OCI-LY1 (cell line): ENCODE measurements around the gene DEFB125.
"Not testable (repeated sequence)": the region's sequence is repeated elsewhere in the genome, so short reads cannot be mapped to it uniquely, and the experiment has no call there.

Source experiments
- H2AFZ ChIP-seq: fragments of 200-600 bp; sonication (generic), shearing (Covaris generic); 2 replicates; pipeline ENCODE4 v1.6.0; 2014; ENCODE audit warnings: antibody characterized with exemption, mild to moderate bottlenecking, low read length
- H3F3A ChIP-seq: fragments of 200-600 bp; sonication (generic), shearing (Covaris generic); 2 replicates; pipeline ENCODE4 v1.6.0; 2014; ENCODE audit warnings: mild to moderate bottlenecking, antibody characterized with exemption, low read length, moderate library complexity; ENCODE audit not compliant: insufficient read depth
- H3K27ac ChIP-seq: fragments of 200-600 bp; sonication (generic); 2 replicates; pipeline ENCODE4 v1.5.1; 2014; ENCODE audit warnings: low read length, mixed run types, mild to moderate bottlenecking, low read depth; ENCODE audit not compliant: poor library complexity, severe bottlenecking
- H3K27me3 ChIP-seq: fragments of 200-600 bp; sonication (generic); 2 replicates; pipeline ENCODE4 v1.6.0; 2014; ENCODE audit warnings: antibody characterized with exemption, mild to moderate bottlenecking, low read length, moderate library complexity; ENCODE audit not compliant: insufficient read depth
- H3K36me3 ChIP-seq: fragments of 200-600 bp; sonication (generic); 2 replicates; pipeline ENCODE4 v1.6.1; 2014; ENCODE audit warnings: mild to moderate bottlenecking, antibody characterized with exemption, low read length, moderate library complexity, mixed read lengths; ENCODE audit not compliant: insufficient read depth
- H3K4me1 ChIP-seq: fragments of 200-600 bp; sonication (generic); 2 replicates; pipeline ENCODE4 v1.5.1; 2014; ENCODE audit warnings: mild to moderate bottlenecking, low read length, moderate library complexity; ENCODE audit not compliant: insufficient read depth, severe bottlenecking
- H3K4me2 ChIP-seq: fragments of 200-600 bp; sonication (generic), shearing (Covaris generic); 2 replicates; pipeline ENCODE4 v1.6.1; 2014; ENCODE audit warnings: low read length
- H3K4me3 ChIP-seq: fragments of 200-600 bp; sonication (generic); 2 replicates; pipeline ENCODE4 v1.5.1; 2014; ENCODE audit warnings: low read length, low read depth, mild to moderate bottlenecking, mixed read lengths; ENCODE audit not compliant: poor library complexity, severe bottlenecking
- H3K79me2 ChIP-seq: fragments of 200-600 bp; shearing (Covaris generic); 2 replicates; pipeline ENCODE4 v1.6.1; 2016; ENCODE audit warnings: mixed run types, low read length, mixed read lengths; ENCODE audit not compliant: insufficient read depth
- H3K9ac ChIP-seq: fragments of 200-600 bp; sonication (generic), shearing (Covaris generic); 2 replicates; pipeline ENCODE4 v1.6.1; 2014; ENCODE audit warnings: mild to moderate bottlenecking, low read length, mixed read lengths
- H3K9me2 ChIP-seq: fragments of 200-600 bp; sonication (generic), shearing (Covaris generic); 2 replicates; pipeline ENCODE4 v1.6.1; 2014; ENCODE audit warnings: low read depth, mild to moderate bottlenecking, low read length, mixed read lengths
- H3K9me3 ChIP-seq: fragments of 200-600 bp; shearing (Covaris generic); 2 replicates; pipeline ENCODE4 v1.6.1; 2014; ENCODE audit warnings: low read length, mixed read lengths
- H4K20me1 ChIP-seq: fragments of 200-600 bp; sonication (generic), shearing (Covaris generic); 2 replicates; pipeline ENCODE4 v1.6.0; 2016; ENCODE audit warnings: mild to moderate bottlenecking, low read length; ENCODE audit not compliant: insufficient read depth
- EZH2 ChIP-seq: fragments of 200-600 bp; sonication (generic), shearing (Covaris generic); IDR thresholded peaks from 2 replicates; pipeline ENCODE4 v1.8.0; 2017; ENCODE audit warnings: borderline replicate concordance, mixed run types, mild to moderate bottlenecking, antibody characterized with exemption, low read length, moderate library complexity, mixed read lengths
- TF ChIP-seq, protein P1 (sequence below): fragments of 200-600 bp; sonication (generic), shearing (Covaris generic); IDR thresholded peaks from 2 replicates; pipeline ENCODE4 v1.5.1; 2017; ENCODE audit warnings: mild to moderate bottlenecking, antibody characterized with exemption, low read length, moderate library complexity, mixed read lengths

The DEFB125 gene

DNA sequence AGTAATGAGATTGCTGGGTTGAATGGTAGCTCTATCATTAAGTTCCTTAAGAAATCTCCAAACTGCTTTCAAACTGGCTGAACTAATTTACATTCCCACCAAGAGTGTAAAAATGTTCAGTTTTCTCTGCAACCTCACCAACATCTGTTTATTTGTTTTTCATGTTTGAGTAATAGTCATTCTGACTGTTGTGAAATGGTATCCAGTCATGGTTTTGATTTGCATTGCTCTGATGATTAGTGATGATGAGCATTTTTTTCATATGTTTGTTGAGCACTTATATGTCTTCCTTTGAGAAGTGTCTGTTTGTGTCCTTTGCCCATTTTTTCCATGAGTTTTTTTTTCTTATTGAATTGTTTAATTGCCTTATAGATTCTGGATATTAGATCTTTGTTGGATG, 24.9 kb downstream of the DEFB125 start:
- no peaks in the 10 kb centered on the region for H3K27me3 ChIP-seq
- H3K9me3 ChIP-seq: no peaks in the 10 kb centered on the region
- H3K27ac ChIP-seq: no peak overlapping the region
- H4K20me1 ChIP-seq: no peaks in the 10 kb centered on the region
- H3K4me2 ChIP-seq: no peak overlapping the region
- TF ChIP-seq EZH2: no peak
- TF ChIP-seq, protein P1, sequence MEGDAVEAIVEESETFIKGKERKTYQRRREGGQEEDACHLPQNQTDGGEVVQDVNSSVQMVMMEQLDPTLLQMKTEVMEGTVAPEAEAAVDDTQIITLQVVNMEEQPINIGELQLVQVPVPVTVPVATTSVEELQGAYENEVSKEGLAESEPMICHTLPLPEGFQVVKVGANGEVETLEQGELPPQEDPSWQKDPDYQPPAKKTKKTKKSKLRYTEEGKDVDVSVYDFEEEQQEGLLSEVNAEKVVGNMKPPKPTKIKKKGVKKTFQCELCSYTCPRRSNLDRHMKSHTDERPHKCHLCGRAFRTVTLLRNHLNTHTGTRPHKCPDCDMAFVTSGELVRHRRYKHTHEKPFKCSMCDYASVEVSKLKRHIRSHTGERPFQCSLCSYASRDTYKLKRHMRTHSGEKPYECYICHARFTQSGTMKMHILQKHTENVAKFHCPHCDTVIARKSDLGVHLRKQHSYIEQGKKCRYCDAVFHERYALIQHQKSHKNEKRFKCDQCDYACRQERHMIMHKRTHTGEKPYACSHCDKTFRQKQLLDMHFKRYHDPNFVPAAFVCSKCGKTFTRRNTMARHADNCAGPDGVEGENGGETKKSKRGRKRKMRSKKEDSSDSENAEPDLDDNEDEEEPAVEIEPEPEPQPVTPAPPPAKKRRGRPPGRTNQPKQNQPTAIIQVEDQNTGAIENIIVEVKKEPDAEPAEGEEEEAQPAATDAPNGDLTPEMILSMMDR: no peak
- no peak overlapping the region for H2AFZ ChIP-seq
- no peak overlapping the region for H3K4me3 ChIP-seq
- H3K9me2 ChIP-seq: no peaks in the 10 kb centered on the region
- no peaks in the 10 kb centered on the region for H3K4me1 ChIP-seq
- no peak overlapping the region for H3K9ac ChIP-seq
- no peaks in the 10 kb centered on the region for H3F3A ChIP-seq
- no peaks in the 10 kb centered on the region for H3K79me2 ChIP-seq
- no peaks in the 10 kb centered on the region for H3K36me3 ChIP-seq

DNA sequence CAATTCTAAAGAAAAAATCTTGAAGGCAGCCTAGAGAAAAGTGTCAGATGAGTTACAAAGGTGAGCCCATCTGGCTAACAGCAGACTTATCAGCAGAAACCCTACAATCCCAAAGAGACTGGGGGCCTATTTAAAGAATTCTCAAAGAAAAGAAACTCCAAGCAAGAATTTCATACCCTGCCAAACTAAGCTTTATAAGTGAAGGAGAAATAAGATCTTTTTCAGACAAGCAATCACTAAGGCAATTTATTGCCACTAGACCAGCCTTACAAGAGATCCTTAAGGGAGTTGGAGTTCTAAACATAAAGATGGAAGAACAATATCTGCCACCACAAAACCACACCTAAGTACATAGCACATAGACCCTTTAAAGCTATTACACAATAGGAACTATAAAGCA, 30.0 kb downstream of the DEFB125 start:
- Histone ChIP-seq H3K4me1 (no peaks in the 10 kb centered on the region), H3K27ac (no peak overlapping the region), H3K9me2 (no peaks in the 10 kb centered on the region), H3K36me3 (no peaks in the 10 kb centered on the region), H3K9ac (no peak overlapping the region), H3K4me3 (no peak overlapping the region), H2AFZ (no peak overlapping the region), H3K27me3 (no peaks in the 10 kb centered on the region), H3K9me3 (no peaks in the 10 kb centered on the region), H3K79me2 (no peaks in the 10 kb centered on the region), H3K4me2 (no peak overlapping the region), H4K20me1 (no peaks in the 10 kb centered on the region), H3F3A (no peaks in the 10 kb centered on the region)
- no peak for TF ChIP-seq EZH2
- TF ChIP-seq, protein P1: no peak

DNA sequence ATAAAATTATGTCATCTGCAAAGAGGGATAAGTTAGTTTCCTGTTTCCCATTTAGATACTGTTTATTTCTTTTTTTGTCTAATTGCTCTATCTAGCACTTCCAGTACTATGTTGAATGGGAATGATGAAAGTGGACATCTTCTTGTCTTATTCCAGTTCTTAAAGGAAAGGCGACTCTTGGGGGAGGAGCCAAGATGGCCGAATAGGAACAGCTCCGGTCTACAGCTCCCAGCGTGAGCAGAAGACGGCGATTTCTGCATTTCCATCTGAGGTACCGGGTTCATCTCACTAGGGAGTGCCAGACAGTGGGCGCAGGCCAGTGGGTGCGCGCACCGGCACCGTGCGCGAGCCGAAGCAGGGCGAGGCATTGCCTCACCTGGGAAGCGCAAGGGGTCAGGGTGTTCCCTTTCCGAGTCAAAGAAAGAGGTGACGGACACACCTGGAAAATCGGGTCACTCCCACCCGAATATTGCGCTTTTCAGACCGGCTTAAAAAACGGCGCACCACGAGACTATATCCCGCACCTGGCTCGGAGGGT, 42.4 kb downstream of the DEFB125 start:
- not testable (repeated sequence) for H3K4me3 ChIP-seq, H3K9me3 ChIP-seq, H3K9ac ChIP-seq, H3K4me2 ChIP-seq, H4K20me1 ChIP-seq, H3K27me3 ChIP-seq, H3K9me2 ChIP-seq, H3K79me2 ChIP-seq, H3K27ac ChIP-seq, H2AFZ ChIP-seq, H3K4me1 ChIP-seq, H3F3A ChIP-seq, H3K36me3 ChIP-seq

DNA sequence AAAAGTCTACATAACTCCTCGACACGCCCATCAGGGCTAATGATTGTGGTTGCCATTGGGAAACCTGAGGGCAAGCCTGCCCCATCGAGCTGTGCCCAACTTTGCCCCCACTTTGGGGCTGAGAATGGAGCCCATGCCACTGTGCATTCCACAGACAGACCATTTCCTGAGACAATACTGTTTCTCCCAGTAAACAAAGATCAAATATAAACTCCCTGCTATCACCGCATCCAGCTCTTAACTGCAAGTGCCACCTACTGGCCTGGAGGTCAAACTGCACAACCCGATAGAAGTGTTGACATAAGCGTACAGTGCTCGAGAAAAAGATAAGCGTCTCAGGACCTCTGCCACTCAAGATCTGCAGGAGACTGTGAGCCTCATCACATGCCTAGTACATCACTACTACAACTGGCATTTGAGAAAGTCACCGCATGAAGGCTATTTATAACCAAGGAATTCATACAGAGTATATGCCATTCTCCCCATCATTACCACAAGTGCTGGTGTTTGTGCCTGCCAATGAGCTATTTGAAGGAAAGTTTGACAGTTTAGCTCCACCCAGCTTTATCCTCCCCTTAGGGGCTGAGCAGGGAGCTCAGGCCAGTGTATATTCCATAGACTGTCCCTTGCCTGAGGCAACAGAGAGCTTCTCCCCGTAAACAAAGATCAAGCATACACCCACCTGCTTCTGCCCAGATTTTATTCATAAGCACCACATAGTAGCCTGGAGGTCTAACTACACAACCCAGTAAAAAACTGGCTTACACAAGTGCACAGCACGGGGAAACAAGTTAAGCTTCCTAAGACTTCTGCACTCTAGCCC, 50.4 kb downstream of the DEFB125 start:
- Histone ChIP-seq H3K9me2 (no peaks in the 10 kb centered on the region; the same call in 1 of the 2 replicates), H2AFZ (0 out of 2 replicates have a peak overlapping the region, but pooled peaks have one; percentile 76), H3K36me3 (no peaks in the 10 kb centered on the region), H3K79me2 (no peaks in the 10 kb centered on the region), H3F3A (no peaks in the 10 kb centered on the region), H3K27ac (no peak overlapping the region), H3K9ac (no peak overlapping the region), H3K9me3 (no peaks in the 10 kb centered on the region), H3K4me1 (peaks cover 4% of the 10 kb centered on the region), H3K4me2 (peak overlapping the region; percentile 62), H3K27me3 (no peaks in the 10 kb centered on the region), H3K4me3 (peak overlapping the region; percentile 52), H4K20me1 (no peaks in the 10 kb centered on the region)
- TF ChIP-seq, protein P1: peak; percentile 88
- no peak for TF ChIP-seq EZH2
